ENCODE results near the gene SPOPL. TPM values are rescaled to one million over a fixed set of nuclear protein-coding genes. Genes with fewer than 3 reads are reported as not detected.

The SPOPL gene
- total RNA-seq, 1 experiment from 2014 or later, result 13.6 TPM

GRCh38 chr2:138507267-138507666, 5.7 kb downstream of the SPOPL start:
- H2BK12ac ChIP-seq (ENCODE audit: insufficient read length, low read depth, low read length), result no peak overlapping the region
- no peak overlapping the region for H2BK120ac ChIP-seq (ENCODE audit: low read depth, low read length, poor library complexity, severe bottlenecking)
- no peak overlapping the region for H2BK5ac ChIP-seq (ENCODE audit: insufficient read length, low read length)
- H4K91ac ChIP-seq (ENCODE audit: insufficient read length, low read depth, low read length), result no peak overlapping the region
- H3K23ac ChIP-seq (ENCODE audit: insufficient read length, low read depth, low read length), result no peak overlapping the region
- no peak overlapping the region for H3K27ac ChIP-seq (ENCODE audit: insufficient read length, low read depth, low read length)
- H2BK20ac ChIP-seq (ENCODE audit: low read depth, low read length, poor library complexity, severe bottlenecking), result no peak overlapping the region
- H3K4me2 ChIP-seq (ENCODE audit: insufficient read depth, insufficient read length, low read length), result no peak overlapping the region
- peaks cover 0 to 3% (median 0%) of the 10 kb centered on the region in 3 experiments; a peak in 2 of 7 replicates for H3K36me3 Mint-ChIP-seq (ENCODE audit: insufficient read depth in 1 of 3, low read depth in 3 of 3)
- no peaks in the 10 kb centered on the region for H3K9me3 Mint-ChIP-seq
- no peak overlapping the region for H3K27ac Mint-ChIP-seq
- no peak overlapping the region for H2AK5ac ChIP-seq (ENCODE audit: insufficient read length, low read length)
- no CpG with 5 or more reads among the region's 4 CpGs for WGBS (ENCODE audit: extremely low coverage, insufficient read length, low lambda C conversion rate)
- no peaks in the 10 kb centered on the region for H3K4me1 ChIP-seq (ENCODE audit: insufficient read depth, low read length)
- H3K18ac ChIP-seq (ENCODE audit: insufficient read length, low read depth, low read length), result no peak overlapping the region
- H3K56ac ChIP-seq (ENCODE audit: insufficient read length, low read depth, low read length), result no peak overlapping the region
- TF ChIP-seq, protein P1, sequence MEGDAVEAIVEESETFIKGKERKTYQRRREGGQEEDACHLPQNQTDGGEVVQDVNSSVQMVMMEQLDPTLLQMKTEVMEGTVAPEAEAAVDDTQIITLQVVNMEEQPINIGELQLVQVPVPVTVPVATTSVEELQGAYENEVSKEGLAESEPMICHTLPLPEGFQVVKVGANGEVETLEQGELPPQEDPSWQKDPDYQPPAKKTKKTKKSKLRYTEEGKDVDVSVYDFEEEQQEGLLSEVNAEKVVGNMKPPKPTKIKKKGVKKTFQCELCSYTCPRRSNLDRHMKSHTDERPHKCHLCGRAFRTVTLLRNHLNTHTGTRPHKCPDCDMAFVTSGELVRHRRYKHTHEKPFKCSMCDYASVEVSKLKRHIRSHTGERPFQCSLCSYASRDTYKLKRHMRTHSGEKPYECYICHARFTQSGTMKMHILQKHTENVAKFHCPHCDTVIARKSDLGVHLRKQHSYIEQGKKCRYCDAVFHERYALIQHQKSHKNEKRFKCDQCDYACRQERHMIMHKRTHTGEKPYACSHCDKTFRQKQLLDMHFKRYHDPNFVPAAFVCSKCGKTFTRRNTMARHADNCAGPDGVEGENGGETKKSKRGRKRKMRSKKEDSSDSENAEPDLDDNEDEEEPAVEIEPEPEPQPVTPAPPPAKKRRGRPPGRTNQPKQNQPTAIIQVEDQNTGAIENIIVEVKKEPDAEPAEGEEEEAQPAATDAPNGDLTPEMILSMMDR (conservative IDR thresholded peaks at IDR 0.05), result no peak
- no peaks in the 10 kb centered on the region for H3K27me3 ChIP-seq (ENCODE audit: insufficient read depth, low read length)
- peaks cover 3% of the 10 kb centered on the region for H3K23me2 ChIP-seq (ENCODE audit: insufficient read length, low read depth, low read length, poor library complexity, severe bottlenecking)
- no peak overlapping the region for H3K4me3 Mint-ChIP-seq
- peaks cover 2% of the 10 kb centered on the region for H3K79me1 ChIP-seq (ENCODE audit: insufficient read depth, low read depth, low read length, poor library complexity, severe bottlenecking)
- H4K8ac ChIP-seq (replicated peaks; ENCODE audit: insufficient read length, low read depth, low read length), result no peak overlapping the region
- no peaks in the 10 kb centered on the region for H3K9me3 ChIP-seq (ENCODE audit: control insufficient read depth, low read depth, low read length)
- H2BK15ac ChIP-seq (ENCODE audit: low read depth, low read length), result no peak overlapping the region
- H4K5ac ChIP-seq (ENCODE audit: insufficient read length, low read depth, low read length), result no peak overlapping the region
- no peak overlapping the region for H3K14ac ChIP-seq (ENCODE audit: insufficient read depth, low read length)
- no peaks in the 10 kb centered on the region for H3K27me3 Mint-ChIP-seq (ENCODE audit: low read depth)
- no peak overlapping the region for H3K9ac ChIP-seq (ENCODE audit: extremely low read depth, insufficient read length, low read length)
- no peaks in the 10 kb centered on the region for H4K20me1 ChIP-seq (ENCODE audit: control insufficient read depth, insufficient read depth, insufficient read length)
- no peak overlapping the region for H3T11ph ChIP-seq (ENCODE audit: low read length)
- H3K4ac ChIP-seq (ENCODE audit: low read depth, low read length), result no peak overlapping the region
- H3K79me2 ChIP-seq (ENCODE audit: insufficient read depth, low read length), result peaks cover 14% of the 10 kb centered on the region; the same call in 1 of the 2 replicates
- no peak overlapping the region for H2AFZ ChIP-seq (ENCODE audit: low read length)
- peaks cover 38 to 39% of the 10 kb centered on the region in 2 experiments for H3K4me1 Mint-ChIP-seq
- no peak for DNase-seq
